Uterus (tissue), 4 donors: ENCODE measurements around the gene ANXA8. TPM values are rescaled to one million over a fixed set of nuclear protein-coding genes. Genes with fewer than 3 reads are reported as not detected.
"Not testable (repeated sequence)": the region's sequence is repeated elsewhere in the genome, so short reads cannot be mapped to it uniquely, and the experiment has no call there.

Experiments
- DNase-seq, 2 donors: peaks; one replicate each; pipeline ENCODE4 v3.0.0-alpha.2; 2019 to 2020
- H3K27ac ChIP-seq, 2 donors: fragments of 200-600 bp; sonication (generic); 1 replicate in 1 of 2; 2 replicates in 1 of 2; pipeline ENCODE4 v1.5.1; 2016 to 2018
- H3K27me3 ChIP-seq, 2 donors: fragments of 200-600 bp; sonication (generic); one replicate each; pipeline ENCODE4 v1.5.1; 2018 to 2019; ENCODE audit warnings: control low read depth in 1 of 2
- H3K36me3 ChIP-seq, 2 donors: fragments of 200-600 bp; sonication (generic); one replicate each; pipeline ENCODE4 v1.5.1; 2019; ENCODE audit warnings: control low read depth in 1 of 2
- H3K4me1 ChIP-seq, 2 donors: fragments of 200-600 bp; sonication (generic); one replicate each; pipeline ENCODE4 v1.5.1; 2018 to 2019; ENCODE audit warnings: control low read depth in 1 of 2
- H3K4me3 ChIP-seq, 2 donors: fragments of 200-600 bp; sonication (generic); 1 replicate in 1 of 2; 2 replicates in 1 of 2; pipeline ENCODE4 v1.5.1; 2018 to 2019; ENCODE audit warnings: mild to moderate bottlenecking in 1 of 2
- H3K9me3 ChIP-seq, 2 donors: fragments of 200-600 bp; sonication (generic); one replicate each; pipeline ENCODE4 v1.5.1; 2019; ENCODE audit warnings: control low read depth in 1 of 2
- POLR2A ChIP-seq, 2 donors: fragments of 450-650 bp; IDR thresholded peaks; one replicate each; pipeline ENCODE4 v1.6.1; 2016; ENCODE audit warnings: antibody characterized with exemption in 2 of 2, mild to moderate bottlenecking in 1 of 2, moderate library complexity in 1 of 2
- intact Hi-C: fragments of 100-400 bp; cut with DNase I; formaldehyde crosslinking; loops from one replicate; pipeline ENCODE4 v1.15.1; 2023; ENCODE audit warnings: low total_unique reads
- total RNA-seq, 4 donors: library from RNA; depleted of rRNA in 3 of 4; stranded (reverse); fragments of >200 nt in 3 of 4; gene quantifications; one replicate each; pipeline versions ENCODE4 v1.1.0 to v1.2.4, GENCODE V29; 2014 to 2023
- TF ChIP-seq, protein P1 (sequence below), 4 experiments: fragments of 200-600 bp in 2 of 4; fragments of 450-650 bp in 2 of 4; sonication (generic) in 2 of 4; IDR thresholded peaks; one replicate each; pipeline ENCODE4 v1.5.1; 2016 to 2019; ENCODE audit warnings: antibody characterized with exemption in 4 of 4, mild to moderate bottlenecking in 2 of 4, moderate library complexity in 1 of 4
- donor health status: DM: yes; HTN: yes; CAD: no.

The ANXA8 gene
- total RNA-seq, 4 donors from 2014 or later = 0.67 TPM; not detected in 3

DNA sequence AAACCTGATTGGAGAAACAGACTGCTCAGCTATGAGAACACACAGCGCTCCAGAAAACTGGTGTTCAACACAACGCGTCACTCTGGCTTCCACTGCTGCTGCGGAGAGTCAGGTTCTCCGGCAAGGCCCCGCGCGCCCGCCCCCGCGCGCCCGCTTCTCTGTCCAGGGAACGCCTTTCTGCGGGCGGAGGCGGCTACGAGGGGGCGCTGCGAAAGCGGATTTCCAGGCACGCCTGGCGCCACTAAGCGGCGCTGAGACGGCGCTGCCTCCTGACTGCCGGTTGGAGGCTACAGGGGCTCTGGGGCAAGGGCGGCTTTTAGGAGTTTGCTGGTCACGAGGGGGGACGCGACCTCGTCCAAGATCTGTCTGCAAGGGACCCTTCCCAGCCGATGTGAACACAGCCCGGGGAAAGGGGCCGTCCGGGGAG, 22.6 kb downstream of the ANXA8 start:
- intact Hi-C loops, H3K4me3 ChIP-seq, H3K9me3 ChIP-seq, H3K4me1 ChIP-seq, H3K27ac ChIP-seq, H3K36me3 ChIP-seq, H3K27me3 ChIP-seq: not testable (repeated sequence)
- DNase-seq = peak; percentile 27 to 35
- TF ChIP-seq, protein P1, sequence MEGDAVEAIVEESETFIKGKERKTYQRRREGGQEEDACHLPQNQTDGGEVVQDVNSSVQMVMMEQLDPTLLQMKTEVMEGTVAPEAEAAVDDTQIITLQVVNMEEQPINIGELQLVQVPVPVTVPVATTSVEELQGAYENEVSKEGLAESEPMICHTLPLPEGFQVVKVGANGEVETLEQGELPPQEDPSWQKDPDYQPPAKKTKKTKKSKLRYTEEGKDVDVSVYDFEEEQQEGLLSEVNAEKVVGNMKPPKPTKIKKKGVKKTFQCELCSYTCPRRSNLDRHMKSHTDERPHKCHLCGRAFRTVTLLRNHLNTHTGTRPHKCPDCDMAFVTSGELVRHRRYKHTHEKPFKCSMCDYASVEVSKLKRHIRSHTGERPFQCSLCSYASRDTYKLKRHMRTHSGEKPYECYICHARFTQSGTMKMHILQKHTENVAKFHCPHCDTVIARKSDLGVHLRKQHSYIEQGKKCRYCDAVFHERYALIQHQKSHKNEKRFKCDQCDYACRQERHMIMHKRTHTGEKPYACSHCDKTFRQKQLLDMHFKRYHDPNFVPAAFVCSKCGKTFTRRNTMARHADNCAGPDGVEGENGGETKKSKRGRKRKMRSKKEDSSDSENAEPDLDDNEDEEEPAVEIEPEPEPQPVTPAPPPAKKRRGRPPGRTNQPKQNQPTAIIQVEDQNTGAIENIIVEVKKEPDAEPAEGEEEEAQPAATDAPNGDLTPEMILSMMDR (IDR thresholded peaks at IDR 0.05) = peak in 2 of 4 experiments; percentile 15 to 28

DNA sequence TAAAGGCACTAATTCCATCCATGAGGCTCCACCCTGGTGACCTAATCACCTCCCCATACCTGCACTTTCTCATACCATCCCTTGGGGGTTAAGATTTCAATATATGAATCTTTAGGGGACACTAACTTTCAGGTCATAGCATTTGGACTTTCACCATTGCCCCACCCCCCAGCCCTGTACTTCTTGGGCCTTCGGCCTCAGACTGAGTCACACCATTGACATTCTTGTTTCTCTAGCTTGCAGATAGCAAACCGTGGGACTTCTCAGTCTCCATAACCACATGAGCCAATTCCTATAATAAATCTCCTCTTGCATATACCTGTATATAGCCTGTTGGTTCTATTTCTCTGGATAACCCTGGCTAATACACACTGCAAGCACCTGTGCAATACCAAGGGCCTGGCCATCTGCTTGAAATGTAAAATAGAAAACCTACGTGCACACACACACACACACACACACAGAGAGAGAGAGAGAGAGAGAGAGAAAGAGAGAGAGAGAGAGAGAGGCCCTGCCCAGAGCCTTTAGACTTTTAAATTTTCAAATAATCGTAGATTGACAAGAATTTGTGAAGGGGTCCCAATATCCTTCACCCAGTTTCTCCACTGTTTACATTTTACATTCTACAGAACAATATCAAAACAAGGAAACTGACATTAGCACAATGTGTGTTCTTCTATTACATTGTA, 25.3 kb downstream of the ANXA8 start:
- Histone ChIP-seq H3K36me3 (no peaks in the 10 kb centered on the region), H3K27me3 (no peaks in the 10 kb centered on the region), H3K4me3 (no peak overlapping the region), H3K27ac (no peak overlapping the region), H3K4me1 (no peaks in the 10 kb centered on the region), H3K9me3 (no peaks in the 10 kb centered on the region)
- no peak for TF ChIP-seq POLR2A (IDR thresholded peaks at IDR 0.05)
- TF ChIP-seq, protein P1 (IDR thresholded peaks at IDR 0.05) = no peak
- no peak for DNase-seq
- intact Hi-C loops = no loop called here

DNA sequence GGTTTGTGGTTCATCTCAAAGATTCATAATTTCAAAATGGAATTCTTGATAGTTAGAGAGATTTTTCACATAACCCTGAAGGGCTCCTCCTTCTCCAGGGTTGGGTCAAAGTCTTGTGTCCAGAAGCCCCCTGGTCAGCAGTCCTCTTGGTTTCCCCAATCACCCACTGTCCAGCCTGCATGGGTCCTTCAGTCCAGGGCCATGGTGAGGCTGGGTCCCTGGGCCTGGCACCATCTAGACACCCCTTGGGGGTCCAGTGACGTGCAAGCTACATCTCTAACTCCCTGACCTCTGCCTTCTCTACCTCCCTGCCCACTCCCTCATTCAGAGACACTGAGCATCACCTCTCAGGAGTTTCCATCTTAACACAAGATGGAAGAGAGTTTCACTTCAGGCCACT, 26.1 kb downstream of the ANXA8 start:
- Histone ChIP-seq H3K27me3 (no peaks in the 10 kb centered on the region), H3K9me3 (no peaks in the 10 kb centered on the region), H3K27ac (no peak overlapping the region), H3K4me3 (no peak overlapping the region), H3K4me1 (no peaks in the 10 kb centered on the region), H3K36me3 (no peaks in the 10 kb centered on the region)
- intact Hi-C loops = no loop called here
- no peak for DNase-seq
- TF ChIP-seq, protein P1 (IDR thresholded peaks at IDR 0.05) = no peak
- TF ChIP-seq POLR2A (IDR thresholded peaks at IDR 0.05) = no peak

DNA sequence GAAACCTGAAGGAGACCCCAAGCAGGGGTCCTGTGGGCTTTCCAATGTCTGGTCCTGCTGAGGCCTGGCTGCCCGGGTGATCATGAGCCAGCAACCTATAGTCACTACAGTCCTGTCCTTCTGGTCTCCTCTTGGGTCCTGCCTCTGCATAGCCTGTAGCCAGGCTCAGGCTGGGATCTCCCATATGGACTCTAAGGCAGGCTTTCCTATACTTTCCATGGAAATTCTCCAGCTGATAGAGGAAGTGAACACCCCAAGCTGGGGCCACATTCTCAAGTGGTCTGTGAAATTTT, 26.4 kb downstream of the ANXA8 start:
- Histone ChIP-seq H3K36me3 (no peaks in the 10 kb centered on the region), H3K4me1 (no peaks in the 10 kb centered on the region), H3K27ac (no peak overlapping the region), H3K9me3 (no peaks in the 10 kb centered on the region), H3K27me3 (no peaks in the 10 kb centered on the region), H3K4me3 (no peak overlapping the region)
- TF ChIP-seq POLR2A (IDR thresholded peaks at IDR 0.05) = no peak
- TF ChIP-seq, protein P1 (IDR thresholded peaks at IDR 0.05) = no peak
- DNase-seq = no peak
- intact Hi-C loops = no loop called here

DNA sequence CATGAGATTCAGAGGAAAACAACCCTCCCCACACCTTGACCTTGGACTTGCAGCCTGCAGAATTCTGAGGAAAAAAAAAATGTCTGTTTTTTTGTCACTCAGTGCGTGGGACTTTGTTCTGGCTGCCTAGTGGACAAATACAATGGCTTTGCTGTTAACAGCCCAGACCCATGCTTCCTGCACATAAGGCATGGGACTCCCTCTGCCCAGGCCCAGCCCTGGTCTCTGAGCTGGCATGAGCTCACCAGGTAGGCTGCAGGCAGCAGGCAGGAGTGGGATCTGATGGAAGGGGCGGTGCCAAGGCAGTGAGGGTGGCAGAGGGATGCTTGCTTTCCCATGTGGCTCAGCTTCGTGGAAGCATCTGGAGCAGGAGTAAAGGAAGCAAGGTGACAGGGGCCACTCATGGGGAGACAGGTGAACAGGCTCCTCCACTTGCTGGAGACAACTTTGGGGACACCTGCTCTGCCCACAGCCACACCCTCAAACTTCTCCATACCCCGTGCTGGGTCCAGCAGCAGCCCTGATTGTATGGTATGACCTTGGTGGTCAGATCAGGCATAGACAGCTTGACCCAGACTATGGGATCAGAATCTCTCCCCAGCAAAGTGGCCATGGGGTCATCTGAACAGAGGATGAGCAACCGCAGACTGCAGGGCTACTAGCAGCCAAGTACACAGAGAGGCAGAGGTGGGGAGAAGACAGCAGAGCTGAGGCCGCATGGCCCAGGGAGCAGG, 27.0 kb downstream of the ANXA8 start:
- Histone ChIP-seq H3K27me3 (no peaks in the 10 kb centered on the region), H3K4me3 (no peak overlapping the region), H3K9me3 (no peaks in the 10 kb centered on the region), H3K36me3 (no peaks in the 10 kb centered on the region), H3K4me1 (no peaks in the 10 kb centered on the region), H3K27ac (no peak overlapping the region)
- no peak for DNase-seq
- intact Hi-C loops = no loop called here
- TF ChIP-seq, protein P1 (IDR thresholded peaks at IDR 0.05) = no peak
- TF ChIP-seq POLR2A (IDR thresholded peaks at IDR 0.05) = no peak
